Large intestine (tissue), 12 donors: ENCODE measurements around the gene RBPJL. TPM values are rescaled to one million over a fixed set of nuclear protein-coding genes. Genes with fewer than 3 reads are reported as not detected.

Experiments
- DNase-seq, 2 donors: peaks; one replicate each; pipeline versions ENCODE4 v3.0.0 to v3.0.0-alpha.2; 2013
- H3K27ac ChIP-seq: one replicate; pipeline ENCODE4 v1.5.1; 2013; ENCODE audit warnings: low read length
- H3K27me3 ChIP-seq: 2 replicates; pipeline ENCODE4 v1.6.1; 2013; ENCODE audit warnings: low read length; ENCODE audit not compliant: control insufficient read depth, insufficient read depth
- H3K36me3 ChIP-seq: 2 replicates; pipeline ENCODE4 v1.6.1; 2013; ENCODE audit warnings: low read length; ENCODE audit not compliant: control insufficient read depth, insufficient read depth
- H3K4me1 ChIP-seq: one replicate; pipeline ENCODE4 v1.6.1; 2013; ENCODE audit warnings: low read length; ENCODE audit not compliant: control insufficient read depth, insufficient read depth
- H3K4me3 ChIP-seq: one replicate; pipeline ENCODE4 v1.5.1; 2013; ENCODE audit warnings: low read length
- H3K9me3 ChIP-seq: one replicate; pipeline ENCODE4 v1.6.1; 2013; ENCODE audit warnings: mild to moderate bottlenecking, low read depth, low read length, moderate library complexity; ENCODE audit not compliant: control insufficient read depth
- WGBS: methylation state at CpG from one replicate; pipeline ENCODE4 v1.1.5; 2013; ENCODE audit warnings: low lambda C conversion rate; ENCODE audit not compliant: insufficient coverage; 5-methylcytosine and 5-hydroxymethylcytosine counted together
- long read RNA-seq, 11 donors: transcript quantifications; one replicate each; lab custom pipeline, GENCODE V29; 2026
- polyA plus RNA-seq: library from polyadenylated mRNA; unstranded; fragments of 120-200 nt; gene quantifications from one replicate; pipeline ENCODE4 v1.2.1, GENCODE V29; 2013

The RBPJL gene, protein sequence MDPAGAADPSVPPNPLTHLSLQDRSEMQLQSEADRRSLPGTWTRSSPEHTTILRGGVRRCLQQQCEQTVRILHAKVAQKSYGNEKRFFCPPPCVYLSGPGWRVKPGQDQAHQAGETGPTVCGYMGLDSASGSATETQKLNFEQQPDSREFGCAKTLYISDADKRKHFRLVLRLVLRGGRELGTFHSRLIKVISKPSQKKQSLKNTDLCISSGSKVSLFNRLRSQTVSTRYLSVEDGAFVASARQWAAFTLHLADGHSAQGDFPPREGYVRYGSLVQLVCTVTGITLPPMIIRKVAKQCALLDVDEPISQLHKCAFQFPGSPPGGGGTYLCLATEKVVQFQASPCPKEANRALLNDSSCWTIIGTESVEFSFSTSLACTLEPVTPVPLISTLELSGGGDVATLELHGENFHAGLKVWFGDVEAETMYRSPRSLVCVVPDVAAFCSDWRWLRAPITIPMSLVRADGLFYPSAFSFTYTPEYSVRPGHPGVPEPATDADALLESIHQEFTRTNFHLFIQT
- polyA plus RNA-seq: not detected
- long read RNA-seq, donor 1: 0 reads
- long read RNA-seq, donor 2: 0 reads
- long read RNA-seq, donor 3: 0 reads
- long read RNA-seq, donor 4: 0 reads
- long read RNA-seq, donor 5: 0 reads
- long read RNA-seq, donor 6: 0 reads
- long read RNA-seq, donor 7: 0 reads
- long read RNA-seq, donor 8: 0 reads
- long read RNA-seq, donor 9: 0 reads
- long read RNA-seq, donor 10: 0 reads
- long read RNA-seq, donor 11: 0 reads

GRCh38 chr20:45306431-45306982 is at the start of gene RBPJL:
TSS of gene RBPJL (plus strand) at chr20:45306840. CDS start at chr20:45306923, 83 bp downstream.
- no peaks in the 10 kb centered on the region for H3K4me1 ChIP-seq
- no peak within 1 kb of the TSS for H3K27ac ChIP-seq
- WGBS: no CpG with 5 or more reads among the region's 41 CpGs
- H3K27me3 ChIP-seq: peaks cover 78% of the 10 kb centered on the region
- H3K9me3 ChIP-seq: peaks cover 4% of the 10 kb centered on the region
- no peak within 1 kb of the TSS for H3K4me3 ChIP-seq
- H3K36me3 ChIP-seq: no peaks in the 10 kb centered on the region
- DNase-seq: no peak

DNA sequence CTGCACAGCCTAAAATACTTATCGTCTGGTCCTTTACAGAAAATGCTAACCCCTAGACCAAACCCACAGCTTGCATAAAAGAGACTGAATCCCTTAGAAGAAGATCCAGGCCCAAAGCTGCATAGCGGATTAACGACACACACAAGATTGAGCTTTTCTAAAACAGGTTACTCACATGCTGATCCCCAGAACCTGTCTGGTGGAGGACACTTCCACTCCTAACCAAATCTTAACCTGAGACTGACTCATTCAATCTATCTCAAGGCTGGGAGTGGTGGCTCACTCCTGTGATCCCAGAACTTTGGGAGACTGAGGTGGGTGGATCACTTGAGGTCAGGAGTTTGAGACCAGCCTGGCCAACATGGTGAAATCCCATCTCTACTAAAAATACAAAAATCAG is 49.5 kb upstream of the RBPJL start:
- no CpG with 5 or more reads among the region's 3 CpGs for WGBS
- DNase-seq: no peak

DNA sequence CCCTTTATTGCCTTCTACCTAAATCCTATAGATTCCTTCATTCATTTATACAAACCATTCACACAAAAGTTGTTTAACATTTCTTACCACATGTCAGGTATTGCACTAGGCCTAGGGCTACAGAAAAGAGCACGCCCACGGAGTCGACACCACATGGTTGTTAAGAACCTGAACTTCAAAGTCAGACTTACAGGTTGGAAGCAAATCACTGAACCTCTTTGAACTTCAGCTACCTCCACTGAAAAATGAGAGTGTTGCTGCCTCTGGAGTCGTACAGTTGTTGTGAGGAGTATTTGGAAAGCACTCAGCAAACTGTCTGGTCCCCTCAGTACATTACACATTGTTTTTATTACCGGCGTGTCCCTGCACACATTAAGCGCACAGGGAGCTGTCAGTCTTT is 48.9 kb upstream of the RBPJL start:
- DNase-seq: no peak

More for the DNA sequence above, 49.5 kb upstream of the RBPJL start:
- Histone ChIP-seq H3K4me3 (no peak overlapping the region), H3K36me3 (no peaks in the 10 kb centered on the region), H3K27ac (no peak overlapping the region), H3K27me3 (peaks cover 32% of the 10 kb centered on the region), H3K9me3 (no peaks in the 10 kb centered on the region), H3K4me1 (peaks cover 14% of the 10 kb centered on the region)

DNA sequence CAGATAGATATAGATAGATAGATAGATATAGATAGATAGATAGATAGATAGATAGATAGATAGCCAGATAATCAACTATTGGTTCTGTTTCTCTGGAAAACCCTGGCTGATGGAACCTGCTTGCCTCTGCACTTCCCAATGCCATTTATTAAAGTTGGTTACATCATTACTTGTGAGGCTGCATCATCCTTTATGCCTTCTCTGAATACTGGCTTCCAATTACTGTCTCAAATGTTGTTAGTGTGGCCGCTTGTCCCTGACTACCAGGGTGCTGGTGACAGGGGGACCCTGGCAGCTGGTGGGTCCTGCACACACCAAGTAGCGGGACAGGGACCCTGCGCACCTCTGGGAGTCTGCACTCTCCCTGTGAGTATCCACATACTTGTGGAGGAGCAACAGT is 48.4 kb upstream of the RBPJL start:
- peaks cover 14% of the 10 kb centered on the region for H3K4me1 ChIP-seq
- H3K36me3 ChIP-seq: no peaks in the 10 kb centered on the region
- no peak for DNase-seq
- H3K9me3 ChIP-seq: no peaks in the 10 kb centered on the region
- WGBS: no CpG with 5 or more reads among the region's 3 CpGs
- H3K27me3 ChIP-seq: peaks cover 31% of the 10 kb centered on the region
- H3K4me3 ChIP-seq: no peak overlapping the region
- no peak overlapping the region for H3K27ac ChIP-seq

More for the DNA sequence above, 48.9 kb upstream of the RBPJL start:
- Histone ChIP-seq H3K4me3 (no peak overlapping the region), H3K4me1 (peaks cover 14% of the 10 kb centered on the region), H3K27me3 (peaks cover 32% of the 10 kb centered on the region), H3K9me3 (no peaks in the 10 kb centered on the region), H3K36me3 (no peaks in the 10 kb centered on the region), H3K27ac (no peak overlapping the region)
- WGBS: no CpG with 5 or more reads among the region's 7 CpGs

- H3K27ac ChIP-seq: no peak overlapping the region
- H3K27me3 ChIP-seq: peaks cover 29% of the 10 kb centered on the region
- H3K4me1 ChIP-seq: peaks cover 14% of the 10 kb centered on the region
- no CpG with 5 or more reads among the region's 2 CpGs for WGBS
- H3K4me3 ChIP-seq: no peak overlapping the region
- no peak for DNase-seq
- no peaks in the 10 kb centered on the region for H3K36me3 ChIP-seq
- H3K9me3 ChIP-seq: no peaks in the 10 kb centered on the region
Observed at GRCh38 chr20:45258664-45259063, 48.0 kb upstream of the RBPJL start.

- H3K4me3 ChIP-seq: no peak overlapping the region
- DNase-seq: no peak
- no peaks in the 10 kb centered on the region for H3K4me1 ChIP-seq
- WGBS: 100% methylated on average over 1 of the region's 3 CpGs
- H3K36me3 ChIP-seq: no peaks in the 10 kb centered on the region
- H3K27me3 ChIP-seq: peaks cover 43% of the 10 kb centered on the region
- H3K9me3 ChIP-seq: no peaks in the 10 kb centered on the region
- H3K27ac ChIP-seq: no peak overlapping the region
Observed at GRCh38 chr20:45263556-45264266, 42.9 kb upstream of the RBPJL start.

DNA sequence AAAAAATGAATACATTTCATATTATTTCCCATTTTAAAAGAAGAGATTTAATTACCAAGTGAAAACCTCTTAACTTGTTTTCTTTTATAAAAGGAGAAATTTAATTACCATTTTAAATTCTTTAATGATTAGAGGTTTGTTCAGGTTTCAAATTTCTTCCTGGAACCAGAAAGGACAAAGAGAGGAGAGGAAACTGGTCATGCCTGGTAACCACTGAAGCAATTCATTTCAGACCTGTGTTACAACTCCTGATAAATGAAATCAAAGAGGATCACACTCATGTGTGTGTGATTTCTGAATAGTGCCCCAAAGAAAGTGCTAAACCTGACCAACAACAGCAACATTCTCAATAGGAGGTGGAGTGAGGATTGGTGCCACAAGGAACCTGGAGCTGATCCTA is 39.7 kb upstream of the RBPJL start:
- H3K4me1 ChIP-seq: no peaks in the 10 kb centered on the region
- H3K27me3 ChIP-seq: peaks cover 36% of the 10 kb centered on the region
- no peak overlapping the region for H3K27ac ChIP-seq
- H3K4me3 ChIP-seq: no peak overlapping the region
- H3K36me3 ChIP-seq: no peaks in the 10 kb centered on the region
- H3K9me3 ChIP-seq: no peaks in the 10 kb centered on the region
- no peak for DNase-seq

DNA sequence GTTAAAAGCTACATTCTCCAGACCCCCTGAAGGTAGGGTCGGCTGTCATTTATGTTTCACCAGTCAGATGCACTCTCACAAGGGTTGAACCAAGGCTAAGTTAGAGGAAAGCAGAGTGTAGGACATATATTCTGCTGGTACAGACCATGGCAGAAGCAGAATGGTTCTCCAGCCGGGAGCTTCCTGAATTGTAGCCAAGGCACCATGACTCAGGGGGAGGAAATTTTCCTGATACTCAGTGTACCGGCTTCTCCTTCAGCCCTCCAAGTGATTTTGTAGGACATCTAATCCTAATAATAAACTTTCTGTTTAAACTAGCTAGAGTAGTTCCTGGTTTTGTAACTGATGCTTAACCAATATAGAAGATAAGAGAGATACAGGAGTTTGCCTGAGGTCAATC is 38.1 kb upstream of the RBPJL start:
- no peak for DNase-seq
- Histone ChIP-seq H3K4me3 (no peak overlapping the region), H3K36me3 (no peaks in the 10 kb centered on the region), H3K27me3 (peaks cover 41% of the 10 kb centered on the region), H3K4me1 (no peaks in the 10 kb centered on the region), H3K27ac (no peak overlapping the region), H3K9me3 (no peaks in the 10 kb centered on the region)
- no CpG with 5 or more reads among the region's 3 CpGs for WGBS

- no CpG with 5 or more reads among the region's 3 CpGs for WGBS
- Histone ChIP-seq H3K27me3 (peaks cover 46% of the 10 kb centered on the region), H3K9me3 (no peaks in the 10 kb centered on the region), H3K4me3 (no peak overlapping the region), H3K36me3 (no peaks in the 10 kb centered on the region), H3K27ac (no peak overlapping the region), H3K4me1 (no peaks in the 10 kb centered on the region)
- no peak for DNase-seq
Observed at GRCh38 chr20:45269056-45269455, 37.6 kb upstream of the RBPJL start.

DNA sequence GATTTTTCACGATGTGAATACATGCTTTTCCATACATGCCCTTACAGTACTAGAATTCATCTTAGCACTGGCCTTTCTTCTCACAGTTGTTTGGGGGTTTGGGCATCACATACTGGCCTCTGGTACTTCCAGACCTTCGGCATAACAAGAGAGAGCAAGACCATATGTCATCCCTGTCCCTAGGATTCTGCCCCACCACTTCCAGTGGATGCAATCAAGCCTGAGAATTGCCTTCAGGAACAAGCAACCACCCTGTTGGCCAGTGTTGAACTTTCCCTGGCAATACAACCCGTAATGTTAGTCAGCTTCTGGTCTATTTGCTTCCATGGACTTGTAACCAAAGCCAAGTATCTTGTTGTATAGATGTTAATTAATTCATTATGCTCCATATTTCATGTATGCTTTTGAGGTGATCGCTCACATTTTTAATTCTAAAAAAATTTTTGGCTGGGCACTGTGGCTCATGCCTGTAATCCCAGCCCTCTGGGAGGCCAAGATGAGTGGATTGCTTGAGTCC is 36.8 kb upstream of the RBPJL start:
- no CpG with 5 or more reads among the region's 4 CpGs for WGBS
- no peaks in the 10 kb centered on the region for H3K4me1 ChIP-seq

More for the DNA sequence above, 36.8 kb upstream of the RBPJL start:
- Histone ChIP-seq H3K27ac (no peak overlapping the region), H3K4me3 (no peak overlapping the region), H3K27me3 (peaks cover 44% of the 10 kb centered on the region), H3K9me3 (no peaks in the 10 kb centered on the region), H3K36me3 (no peaks in the 10 kb centered on the region)
- no peak for DNase-seq
